Calu3 (cell line): ENCODE results near the gene SYT7. TPM values are rescaled to one million over a fixed set of nuclear protein-coding genes. Genes with fewer than 3 reads are reported as not detected.

Experiments
- BruUV-seq: library from RNA; stranded (reverse); fragments of 400-500 nt; replicated peaks from 2 replicates; lab custom pipeline; 2021; lab: Mats Ljungman, UMichigan
- CTCF ChIA-PET: fragments of 300-600 bp; sonication (Branson Sonifier 250); formaldehyde crosslinking; loops from one replicate; lab custom pipeline; 2022; ENCODE audit warnings: antibody characterized with exemption; lab: Charles Lee
- DNase-seq: peaks from one replicate; pipeline ENCODE4 v3.0.0; 2022
- H3K27ac Mint-ChIP-seq: one replicate; pipeline ENCODE4 v1.8.0; 2022; ENCODE audit warnings: mixed read lengths; ENCODE audit not compliant: unreplicated experiment
- H3K27me3 Mint-ChIP-seq: one replicate; pipeline ENCODE4 v1.8.0; 2022; ENCODE audit warnings: mixed read lengths; ENCODE audit not compliant: unreplicated experiment
- H3K36me3 Mint-ChIP-seq: one replicate; pipeline ENCODE4 v1.8.0; 2022; ENCODE audit warnings: mild to moderate bottlenecking, moderate library complexity, mixed read lengths; ENCODE audit not compliant: insufficient read depth, unreplicated experiment
- H3K4me1 Mint-ChIP-seq: one replicate; pipeline ENCODE4 v1.8.0; 2022; ENCODE audit warnings: mild to moderate bottlenecking, low read depth, mixed read lengths; ENCODE audit not compliant: unreplicated experiment
- H3K4me3 Mint-ChIP-seq: one replicate; pipeline ENCODE4 v1.8.0; 2022; ENCODE audit warnings: mild to moderate bottlenecking, low read depth, moderate library complexity, mixed read lengths; ENCODE audit not compliant: unreplicated experiment
- H3K9me3 Mint-ChIP-seq: one replicate; pipeline ENCODE4 v1.8.0; 2022; ENCODE audit warnings: low read depth, mixed read lengths; ENCODE audit not compliant: unreplicated experiment
- intact Hi-C: fragments of 100-400 bp; cut with micrococcal nuclease; formaldehyde crosslinking; loops from one replicate; pipeline ENCODE4 v1.10.0; 2022; ENCODE audit not compliant: unreplicated experiment
- total RNA-seq: library from RNA; stranded (reverse); gene quantifications from 2 replicates; pipeline ENCODE4 v1.2.3, GENCODE V29; 2022
- TF ChIP-seq, protein P1 (sequence below): fragments of 200-600 bp; IDR thresholded peaks from one replicate; pipeline ENCODE4 v1.8.0; 2022; ENCODE audit warnings: antibody characterized with exemption; ENCODE audit not compliant: unreplicated experiment

The SYT7 gene
- total RNA-seq, 1 experiment from 2014 or later: 4.4 TPM

DNA sequence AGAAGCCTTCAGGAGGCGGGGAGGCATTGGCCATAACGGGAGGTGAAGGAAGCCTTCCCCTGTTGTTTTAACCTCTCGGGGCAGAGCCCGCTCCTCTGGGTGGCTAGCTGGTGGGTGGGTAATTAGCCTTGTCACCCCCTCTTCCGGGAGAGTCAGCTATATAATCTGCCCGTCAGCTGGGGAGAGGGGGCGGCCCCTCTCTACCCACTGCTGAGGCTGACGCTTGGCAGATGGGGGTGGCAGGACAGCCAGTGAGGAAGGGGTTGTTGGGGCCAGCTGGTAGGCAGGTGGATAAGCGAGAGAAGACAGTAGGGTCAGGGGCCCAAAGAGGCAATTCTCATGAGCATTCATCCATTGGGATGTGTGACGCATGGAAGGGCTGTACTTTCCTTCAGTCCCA is 33.0 kb upstream of the SYT7 start:
- TF ChIP-seq, protein P1, sequence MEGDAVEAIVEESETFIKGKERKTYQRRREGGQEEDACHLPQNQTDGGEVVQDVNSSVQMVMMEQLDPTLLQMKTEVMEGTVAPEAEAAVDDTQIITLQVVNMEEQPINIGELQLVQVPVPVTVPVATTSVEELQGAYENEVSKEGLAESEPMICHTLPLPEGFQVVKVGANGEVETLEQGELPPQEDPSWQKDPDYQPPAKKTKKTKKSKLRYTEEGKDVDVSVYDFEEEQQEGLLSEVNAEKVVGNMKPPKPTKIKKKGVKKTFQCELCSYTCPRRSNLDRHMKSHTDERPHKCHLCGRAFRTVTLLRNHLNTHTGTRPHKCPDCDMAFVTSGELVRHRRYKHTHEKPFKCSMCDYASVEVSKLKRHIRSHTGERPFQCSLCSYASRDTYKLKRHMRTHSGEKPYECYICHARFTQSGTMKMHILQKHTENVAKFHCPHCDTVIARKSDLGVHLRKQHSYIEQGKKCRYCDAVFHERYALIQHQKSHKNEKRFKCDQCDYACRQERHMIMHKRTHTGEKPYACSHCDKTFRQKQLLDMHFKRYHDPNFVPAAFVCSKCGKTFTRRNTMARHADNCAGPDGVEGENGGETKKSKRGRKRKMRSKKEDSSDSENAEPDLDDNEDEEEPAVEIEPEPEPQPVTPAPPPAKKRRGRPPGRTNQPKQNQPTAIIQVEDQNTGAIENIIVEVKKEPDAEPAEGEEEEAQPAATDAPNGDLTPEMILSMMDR: no peak
- BruUV-seq: no TSS peak
- peaks cover 18% of the 10 kb centered on the region for H3K27me3 Mint-ChIP-seq
- H3K27ac Mint-ChIP-seq: no peak overlapping the region
- no peaks in the 10 kb centered on the region for H3K36me3 Mint-ChIP-seq
- DNase-seq: no peak
- H3K9me3 Mint-ChIP-seq: no peaks in the 10 kb centered on the region
- CTCF ChIA-PET: no interaction called here
- no peak overlapping the region for H3K4me3 Mint-ChIP-seq
- intact Hi-C loops: no loop called here
- H3K4me1 Mint-ChIP-seq: peaks cover 22% of the 10 kb centered on the region

DNA sequence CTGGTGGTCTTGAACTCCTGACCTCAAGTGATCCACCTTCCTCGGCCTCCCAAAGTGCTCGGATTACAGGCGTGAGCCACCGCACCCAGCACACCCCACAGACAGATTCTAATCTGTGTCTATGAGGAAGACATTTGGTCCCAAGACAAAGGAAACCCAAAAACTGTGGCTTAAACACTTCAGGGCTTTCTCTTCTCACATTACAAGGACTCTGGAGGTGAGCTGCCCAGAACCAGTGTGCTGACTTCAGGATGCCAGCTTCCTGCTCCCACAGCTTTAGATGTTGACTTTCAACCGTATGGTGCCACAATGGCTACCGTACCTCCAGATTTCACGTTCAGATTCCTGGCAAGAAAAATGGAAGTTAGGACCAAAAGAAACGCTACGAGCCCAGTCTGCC is 32.2 kb upstream of the SYT7 start:
- CTCF ChIA-PET: no interaction called here
- Mint-ChIP-seq H3K27me3 (peaks cover 20% of the 10 kb centered on the region), H3K36me3 (no peaks in the 10 kb centered on the region), H3K27ac (no peak overlapping the region), H3K4me1 (peaks cover 22% of the 10 kb centered on the region), H3K9me3 (no peaks in the 10 kb centered on the region), H3K4me3 (no peak overlapping the region)
- BruUV-seq: no TSS peak
- intact Hi-C loops: no loop called here
- TF ChIP-seq, protein P1: no peak
- no peak for DNase-seq

DNA sequence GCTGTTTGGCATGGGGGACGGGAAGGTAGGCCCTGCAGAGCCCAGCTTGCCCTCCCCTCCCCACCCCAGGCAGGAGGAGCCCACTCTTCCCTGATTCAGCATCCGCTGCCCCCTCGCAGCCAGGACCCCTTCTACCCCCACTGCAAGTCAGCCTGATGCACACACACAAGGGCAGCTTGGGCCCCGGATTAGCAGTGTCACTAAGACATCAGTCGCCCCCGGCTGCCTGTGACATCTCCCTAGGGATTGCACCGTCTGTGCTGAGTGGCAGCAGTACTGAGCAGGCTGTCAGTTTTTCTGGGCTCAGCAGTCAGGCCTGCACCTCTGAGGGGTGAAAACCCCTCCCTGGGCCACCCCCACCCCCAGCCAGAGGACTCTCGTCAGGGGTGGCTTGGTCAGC is 30.4 kb upstream of the SYT7 start:
- H3K4me1 Mint-ChIP-seq: peaks cover 22% of the 10 kb centered on the region
- CTCF ChIA-PET: no interaction called here
- no peak overlapping the region for H3K27ac Mint-ChIP-seq
- no TSS peak for BruUV-seq
- no peak overlapping the region for H3K4me3 Mint-ChIP-seq
- TF ChIP-seq, protein P1: no peak
- no peaks in the 10 kb centered on the region for H3K36me3 Mint-ChIP-seq
- H3K9me3 Mint-ChIP-seq: no peaks in the 10 kb centered on the region
- peaks cover 36% of the 10 kb centered on the region for H3K27me3 Mint-ChIP-seq
- intact Hi-C loops: no loop called here
- DNase-seq: no peak

DNA sequence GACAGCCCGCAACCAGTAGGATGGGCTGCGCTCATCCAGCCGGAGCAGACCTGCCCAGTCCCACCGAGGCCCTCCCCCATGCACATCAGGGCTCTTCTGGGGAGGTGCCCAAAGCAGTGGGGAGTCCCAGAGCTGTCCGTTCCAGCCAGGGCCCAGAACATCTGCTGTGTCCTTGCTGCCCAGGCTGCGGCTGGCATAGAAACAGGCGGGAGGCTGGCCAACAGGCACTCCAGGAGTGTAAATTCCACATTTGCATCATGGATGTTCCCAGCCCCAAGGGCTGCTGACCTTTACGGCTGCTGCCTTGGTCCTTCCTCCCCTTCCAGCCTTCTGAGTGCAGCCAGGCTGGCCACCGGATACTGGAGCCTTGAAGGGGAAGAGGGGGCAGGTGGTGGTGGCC is 30.0 kb upstream of the SYT7 start:
- H3K4me1 Mint-ChIP-seq: peaks cover 22% of the 10 kb centered on the region
- DNase-seq: no peak
- no peak overlapping the region for H3K4me3 Mint-ChIP-seq
- CTCF ChIA-PET: no interaction called here
- H3K9me3 Mint-ChIP-seq: no peaks in the 10 kb centered on the region
- BruUV-seq: no TSS peak
- intact Hi-C loops: no loop called here
- H3K27me3 Mint-ChIP-seq: peaks cover 40% of the 10 kb centered on the region
- H3K27ac Mint-ChIP-seq: no peak overlapping the region
- H3K36me3 Mint-ChIP-seq: no peaks in the 10 kb centered on the region
- TF ChIP-seq, protein P1: no peak
